Fibroblast of the aortic adventitia (primary cell): ENCODE data around the gene CACNA2D3. TPM values are rescaled to one million over a fixed set of nuclear protein-coding genes. Genes with fewer than 3 reads are reported as not detected.

Experiments used
- DNase-seq: peaks from one replicate; pipeline ENCODE4 v3.0.0-alpha.2; 2010; ENCODE audit warnings: low read depth
- H3K4me3 ChIP-seq: 2 replicates; pipeline ENCODE4 v1.5.1; 2011; ENCODE audit warnings: low read depth, mild to moderate bottlenecking, control low read depth, low read length, moderate library complexity
- CTCF ChIP-seq: IDR thresholded peaks from 2 replicates; pipeline ENCODE4 v1.5.1; 2011; ENCODE audit warnings: mild to moderate bottlenecking, low read length, control low read depth, inconsistent platforms; ENCODE audit not compliant: insufficient read depth
- total RNA-seq: library from RNA; depleted of rRNA; stranded (reverse); fragments of >200 nt; gene quantifications from 2 replicates; pipeline ENCODE4 v1.2.3, GENCODE V29; 2012; ENCODE audit warnings: low replicate concordance

The CACNA2D3 gene
- total RNA-seq, 1 donor, result 0.45 TPM

- DNase-seq, result no peak
- no peak for TF ChIP-seq CTCF
- no peak overlapping the region for H3K4me3 ChIP-seq
These were observed 650.9 kb downstream of the CACNA2D3 start for GRCh38 chr3:54773271-54773670.

GRCh38 chr3:54776601-54777000 is 654.2 kb downstream of the CACNA2D3 start:
- H3K4me3 ChIP-seq, result no peak overlapping the region
- TF ChIP-seq CTCF, result no peak

GRCh38 chr3:54777141-54777540 is 654.8 kb downstream of the CACNA2D3 start:
- TF ChIP-seq CTCF, result no peak
- H3K4me3 ChIP-seq, result no peak overlapping the region

More at GRCh38 chr3:54776601-54777000, 654.2 kb downstream of the CACNA2D3 start:
- no peak for DNase-seq

GRCh38 chr3:54780336-54780735 is 658.0 kb downstream of the CACNA2D3 start:
- no peak for TF ChIP-seq CTCF
- DNase-seq, result no peak
- no peak overlapping the region for H3K4me3 ChIP-seq

More at GRCh38 chr3:54777141-54777540, 654.8 kb downstream of the CACNA2D3 start:
- DNase-seq, result no peak

GRCh38 chr3:54781728-54782127 is 659.4 kb downstream of the CACNA2D3 start:
- no peak for TF ChIP-seq CTCF
- DNase-seq, result no peak
- H3K4me3 ChIP-seq, result no peak overlapping the region

GRCh38 chr3:54783611-54784010 is 661.3 kb downstream of the CACNA2D3 start:
- H3K4me3 ChIP-seq, result no peak overlapping the region
- no peak for TF ChIP-seq CTCF
- no peak for DNase-seq

GRCh38 chr3:54784021-54784420 is 661.7 kb downstream of the CACNA2D3 start:
- TF ChIP-seq CTCF, result no peak
- DNase-seq, result no peak

More at GRCh38 chr3:54784021-54784420, 661.7 kb downstream of the CACNA2D3 start:
- no peak overlapping the region for H3K4me3 ChIP-seq
